HG03108 (cell line): ENCODE results near the gene REN.

ENCODE experiments used
- ATAC-seq: cut with Tn5 transposase; IDR thresholded peaks from one replicate; pipeline ENCODE4 v1.9.1; 2021; ENCODE audit warnings: moderate library complexity; ENCODE audit not compliant: unreplicated experiment

REN gene

GRCh38 chr1:204134103-204134502 is 32.0 kb downstream of the REN start:
- ATAC-seq = no peak

- ATAC-seq = no peak
These were observed 33.4 kb downstream of the REN start for GRCh38 chr1:204132718-204133117.

GRCh38 chr1:204131978-204132377 is 34.2 kb downstream of the REN start:
- ATAC-seq = no peak

- no peak for ATAC-seq
These were observed 34.9 kb downstream of the REN start for GRCh38 chr1:204130981-204131892.

GRCh38 chr1:204130178-204130577 is 36.0 kb downstream of the REN start:
- ATAC-seq = no peak

- ATAC-seq = no peak
These were observed 36.9 kb downstream of the REN start for GRCh38 chr1:204128964-204129896.

GRCh38 chr1:204128464-204128963 is 37.6 kb downstream of the REN start:
- no peak for ATAC-seq

- no peak for ATAC-seq
These were observed 38.4 kb downstream of the REN start for GRCh38 chr1:204127597-204128242.

- no peak for ATAC-seq
These were observed 39.2 kb downstream of the REN start for GRCh38 chr1:204126956-204127355.

- ATAC-seq = no peak
These were observed 39.8 kb downstream of the REN start for GRCh38 chr1:204126386-204126785.

GRCh38 chr1:204125759-204126351 is 40.3 kb downstream of the REN start:
- ATAC-seq = no peak

- no peak for ATAC-seq
These were observed 41.5 kb downstream of the REN start for GRCh38 chr1:204124639-204125038.

GRCh38 chr1:204123376-204123775 is 42.8 kb downstream of the REN start:
- ATAC-seq = no peak

GRCh38 chr1:204121840-204122555 is 44.1 kb downstream of the REN start:
- no peak for ATAC-seq

- no peak for ATAC-seq
These were observed 49.6 kb downstream of the REN start for GRCh38 chr1:204116539-204116938.

- ATAC-seq = no peak
These were observed 51.0 kb downstream of the REN start for GRCh38 chr1:204115116-204115515.

- ATAC-seq = no peak
These were observed 51.5 kb downstream of the REN start for GRCh38 chr1:204114606-204115005.

- ATAC-seq = no peak
These were observed 52.2 kb downstream of the REN start for GRCh38 chr1:204113896-204114295.

GRCh38 chr1:204112876-204113730 is 53.0 kb downstream of the REN start:
- no peak for ATAC-seq
